HCT116 (cell line): Measurements from ENCODE around the gene CHD3. TPM values are rescaled to one million over a fixed set of nuclear protein-coding genes. Genes with fewer than 3 reads are reported as not detected.

Experiments
- ATAC-seq: fragments of 200-7000 bp; cut with Tn5 transposase; 2 replicates; pipeline ENCODE4 v1.9.1; 2020; ENCODE audit warnings: mild to moderate bottlenecking, moderate library complexity
- BruUV-seq: library from RNA; stranded (reverse); fragments of 400-500 nt; replicated peaks from 2 replicates; lab custom pipeline; 2021; lab: Mats Ljungman, UMichigan
- CTCF ChIA-PET: fragments of 300-600 bp; sonication (Branson Sonifier 250); formaldehyde crosslinking; loops from one replicate; lab custom pipeline; 2021; ENCODE audit warnings: antibody characterized with exemption; lab: Charles Lee
- POLR2A ChIA-PET: fragments of 300-600, 350-600 bp; sonication (Branson Sonifier 250); formaldehyde crosslinking; loops from one replicate; lab custom pipeline; 2021; ENCODE audit warnings: antibody characterized with exemption; lab: Charles Lee
- RAD21 ChIA-PET, 2 experiments: fragments of 300-600 bp; sonication (Branson Sonifier 250); formaldehyde crosslinking; loops; one replicate each; lab custom pipeline; 2023; ENCODE audit warnings: low total read pairs in 2 of 2; ENCODE audit not compliant: uncharacterized antibody in 2 of 2, unreplicated experiment in 2 of 2, low non-redundant PET in 1 of 2; lab: Charles Lee
- DNase-seq: peaks from one replicate; pipeline ENCODE4 v3.0.0-alpha.2; 2010; ENCODE audit warnings: low read depth, low spot score
- H2AFZ ChIP-seq: fragments of 200-600 bp; shearing (Covaris generic), sonication (generic); 2 replicates; pipeline ENCODE4 v1.6.1; 2017; ENCODE audit warnings: low read depth, mixed run types, mixed read lengths, antibody characterized with exemption, low read length; ENCODE audit not compliant: poor library complexity, severe bottlenecking
- H3K27ac ChIP-seq: 2 replicates; pipeline ENCODE4 v1.5.1; 2012; ENCODE audit warnings: low read depth, low read length
- H3K27me3 ChIP-seq: fragments of 200-600 bp; sonication (generic); 2 replicates; pipeline ENCODE4 v1.6.1; 2016; ENCODE audit warnings: mixed run types, low read length, mixed read lengths; ENCODE audit not compliant: insufficient read depth
- H3K36me3 ChIP-seq, 2 experiments: fragments of 200-500 bp in 1 of 2; fragments of 200-600 bp in 1 of 2; sonication (Bioruptor generic) in 1 of 2; sonication (generic) in 1 of 2; 2 replicates each; pipeline versions ENCODE4 v1.5.1 to v1.6.1; 2014 to 2016; ENCODE audit warnings: low read length in 2 of 2, inconsistent platforms in 1 of 2, mixed read lengths in 1 of 2, mixed run types in 1 of 2; ENCODE audit not compliant: insufficient read depth in 2 of 2, control insufficient read depth in 1 of 2
- H3K4me1 ChIP-seq, 2 experiments: fragments of 200-600 bp in 1 of 2; sonication (generic) in 1 of 2; 2 replicates each; pipeline versions ENCODE4 v1.5.1 to v1.6.1; 2012 to 2017; ENCODE audit warnings: low read length in 2 of 2, inconsistent platforms in 1 of 2, mild to moderate bottlenecking in 1 of 2, mixed read lengths in 1 of 2, mixed run types in 1 of 2, moderate library complexity in 1 of 2; ENCODE audit not compliant: insufficient read depth in 2 of 2, control insufficient read depth in 1 of 2
- H3K4me2 ChIP-seq: fragments of 200-600 bp; sonication (generic); 2 replicates; pipeline ENCODE4 v1.6.1; 2017; ENCODE audit warnings: mixed run types, low read length, mixed read lengths
- H3K4me3 ChIP-seq, 2 experiments: fragments of 200-600 bp in 1 of 2; sonication (generic) in 1 of 2; replicated peaks in 1 of 2; 2 replicates each; pipeline ENCODE4 v1.5.1; 2011 to 2016; ENCODE audit warnings: low read length in 2 of 2, control low read depth in 1 of 2, low read depth in 1 of 2, mild to moderate bottlenecking in 1 of 2, mixed read lengths in 1 of 2, mixed run types in 1 of 2
- H3K79me2 ChIP-seq: fragments of 200-600 bp; sonication (generic); 2 replicates; pipeline ENCODE4 v1.6.1; 2017; ENCODE audit warnings: mild to moderate bottlenecking, mixed run types, low read length, moderate library complexity, mixed read lengths; ENCODE audit not compliant: insufficient read depth
- H3K9ac ChIP-seq: fragments of 200-600 bp; sonication (generic); 2 replicates; pipeline ENCODE4 v1.6.1; 2016; ENCODE audit warnings: low read length, mixed read lengths
- H3K9me2 ChIP-seq: fragments of 200-600 bp; sonication (generic), shearing (Covaris generic); 2 replicates; pipeline ENCODE4 v1.6.1; 2017; ENCODE audit warnings: mixed run types, mild to moderate bottlenecking, moderate library complexity; ENCODE audit not compliant: insufficient read depth
- H3K9me3 ChIP-seq, 2 experiments: fragments of 200-500 bp in 1 of 2; fragments of 200-600 bp in 1 of 2; sonication (Bioruptor generic) in 1 of 2; sonication (generic) in 1 of 2; 2 replicates each; pipeline ENCODE4 v1.6.1; 2014 to 2017; ENCODE audit warnings: low read length in 2 of 2, mixed read lengths in 2 of 2, inconsistent platforms in 1 of 2, low read depth in 1 of 2, mild to moderate bottlenecking in 1 of 2, mixed run types in 1 of 2, moderate library complexity in 1 of 2; ENCODE audit not compliant: control insufficient read depth in 1 of 2, insufficient read depth in 1 of 2
- H4K20me1 ChIP-seq: fragments of 200-600 bp; sonication (generic), shearing (Covaris generic); 2 replicates; pipeline ENCODE4 v1.6.1; 2017; ENCODE audit warnings: mixed run types, mild to moderate bottlenecking, moderate library complexity; ENCODE audit not compliant: insufficient read depth
- CEBPB ChIP-seq: IDR thresholded peaks from 2 replicates; pipeline ENCODE4 v1.6.1; 2012; ENCODE audit warnings: low read depth
- CTCF ChIP-seq, 3 experiments: fragments of 200-600 bp in 1 of 3; sonication (generic) in 1 of 3; IDR thresholded peaks in 2 of 3; conservative IDR thresholded peaks in 1 of 3; 2 replicates each; pipeline ENCODE4 v1.5.1; 2012 to 2017; ENCODE audit warnings: low read depth in 2 of 3, low read length in 2 of 3, antibody characterized with exemption in 1 of 3, borderline replicate concordance in 1 of 3, control low read depth in 1 of 3, mild to moderate bottlenecking in 1 of 3, mixed read lengths in 1 of 3, mixed run types in 1 of 3, moderate library complexity in 1 of 3; ENCODE audit not compliant: insufficient read depth in 1 of 3
- EGR1 ChIP-seq: IDR thresholded peaks from 2 replicates; pipeline ENCODE4 v1.6.1; 2012; ENCODE audit warnings: low read depth
- FOSL1 ChIP-seq: IDR thresholded peaks from 2 replicates; pipeline ENCODE4 v1.6.1; 2012; ENCODE audit warnings: low read depth
- MAX ChIP-seq: IDR thresholded peaks from 2 replicates; pipeline ENCODE4 v1.6.1; 2012
- POLR2A ChIP-seq: IDR thresholded peaks from 2 replicates; pipeline ENCODE4 v1.7.0; 2011; ENCODE audit warnings: borderline replicate concordance; ENCODE audit not compliant: insufficient read depth, insufficient read length; ENCODE audit errors: extremely low read depth
- POLR2AphosphoS5 ChIP-seq: IDR thresholded peaks from 2 replicates; pipeline ENCODE4 v1.6.1; 2011; ENCODE audit warnings: mild to moderate bottlenecking, low read depth, low read length, moderate library complexity
- RAD21 ChIP-seq: IDR thresholded peaks from 2 replicates; pipeline ENCODE4 v1.6.1; 2012; ENCODE audit warnings: low read depth, mild to moderate bottlenecking
- SIN3A ChIP-seq: IDR thresholded peaks from 2 replicates; pipeline ENCODE4 v1.6.1; 2012; ENCODE audit warnings: low read depth
- TCF7L2 ChIP-seq: IDR thresholded peaks from 2 replicates; pipeline ENCODE4 v1.7.0; 2011; ENCODE audit warnings: borderline replicate concordance, inconsistent platforms; ENCODE audit not compliant: insufficient read depth, insufficient read length; ENCODE audit errors: extremely low read depth
- YY1 ChIP-seq: IDR thresholded peaks from 2 replicates; pipeline ENCODE4 v1.6.1; 2011; ENCODE audit warnings: low read length, low read depth, moderate library complexity, mild to moderate bottlenecking; ENCODE audit not compliant: insufficient replicate concordance; ENCODE audit errors: extremely low read depth
- ZBTB33 ChIP-seq: IDR thresholded peaks from 2 replicates; pipeline ENCODE4 v1.6.1; 2011; ENCODE audit warnings: mild to moderate bottlenecking, low read length, moderate library complexity; ENCODE audit not compliant: insufficient replicate concordance; ENCODE audit errors: extremely low read depth
- ZFX ChIP-seq: fragments of 450-650 bp; IDR thresholded peaks from 2 replicates; pipeline ENCODE4 v1.6.1; 2017
- intact Hi-C: fragments of 100-400 bp; cut with micrococcal nuclease; formaldehyde crosslinking; loops from 2 replicates; pipeline ENCODE4 v1.10.0; 2022
- total RNA-seq: library from RNA; stranded (reverse); gene quantifications from one replicate; pipeline ENCODE4 v1.2.1, GENCODE V29; 2021; ENCODE audit not compliant: unreplicated experiment

CHD3 gene
- total RNA-seq, 1 experiment from 2014 or later: 54.8 TPM

GRCh38 chr17:7856811-7857712, 31.5 kb upstream of the CHD3 start, which contains the start of gene NAA38:
Gene NAA38 (minus strand): TSS chr17:7857559. CDS start chr17:7857463, 96 bp downstream.
- TF ChIP-seq ZFX (peak; percentile 60; the same call in 1 of the 2 replicates), YY1 (peak; percentile 85), POLR2A (peak; percentile 12), CEBPB (no peak), ZBTB33 (peak; percentile 96), SIN3A (peak; percentile 91), FOSL1 (no peak), CTCF (IDR thresholded peaks at IDR 0.05 in 2 of 3, conservative IDR thresholded peaks at IDR 0.05 in 1 of 3; ENCODE audit: borderline replicate concordance in 1 of 3, insufficient read depth in 1 of 3, low read depth in 2 of 3, low read length in 2 of 3) (peak; percentile 32 to 48 (median 40); a peak in 5 of 6 replicates), MAX (peak; percentile 72; the same call in 1 of the 2 replicates), RAD21 (peak; percentile 58), TCF7L2 (no peak), EGR1 (0 out of 2 replicates have a peak, but pooled peaks have one; percentile 66), POLR2AphosphoS5 (peak; percentile 84)
- intact Hi-C loops: loop anchor here (1.0 to 2.0 kb wide), 2 partner anchors 22 to 30 kb away; partner anchors contain the start of gene KDM6B
- peak; percentile 99 for DNase-seq
- H3K4me3 ChIP-seq: peak within 1 kb of the TSS; percentile 67 to 94
- no peaks in the 10 kb centered on the region for H3K9me2 ChIP-seq
- peaks cover 10 to 28% of the 10 kb centered on the region in 2 experiments; a peak in 3 of 4 replicates for H3K4me1 ChIP-seq
- H3K9ac ChIP-seq: peak within 1 kb of the TSS; percentile 93
- ChIA-PET POLR2A (interaction anchor here (0.6 to 2.6 kb wide), 17 partner anchors 13 to 453 kb away, joined by 3 to 45 read pairs (median 4); partner anchors contain the start of genes CNTROB, KDM6B, TMEM256 and TP53), RAD21 (interaction anchor here (0.5 to 1.7 kb wide), 5 partner anchors 21 to 113 kb away, joined by 3 to 6 read pairs (median 4); no protein-coding TSS in a partner anchor), CTCF (interaction anchor here (0.6 to 1.7 kb wide), 16 partner anchors 12 to 201 kb away, joined by 3 to 12 read pairs (median 5); partner anchors contain the start of genes KDM6B and TP53)
- BruUV-seq: TSS peak; percentile 94
- no peaks in the 10 kb centered on the region for H4K20me1 ChIP-seq
- peak within 1 kb of the TSS; percentile 59 for H2AFZ ChIP-seq
- peak within 1 kb of the TSS; percentile 92 for H3K27ac ChIP-seq
- no peaks in the 10 kb centered on the region for H3K9me3 ChIP-seq
- peaks cover 42% of the 10 kb centered on the region for H3K79me2 ChIP-seq
- peaks cover 7 to 29% of the 10 kb centered on the region in 2 experiments; a peak in 3 of 4 replicates for H3K36me3 ChIP-seq
- peak; percentile 85 for ATAC-seq
- peak within 1 kb of the TSS; percentile 99 for H3K4me2 ChIP-seq
- no peaks in the 10 kb centered on the region for H3K27me3 ChIP-seq
